ENCODE results near the gene ZNF77.

ZNF77 gene

DNA sequence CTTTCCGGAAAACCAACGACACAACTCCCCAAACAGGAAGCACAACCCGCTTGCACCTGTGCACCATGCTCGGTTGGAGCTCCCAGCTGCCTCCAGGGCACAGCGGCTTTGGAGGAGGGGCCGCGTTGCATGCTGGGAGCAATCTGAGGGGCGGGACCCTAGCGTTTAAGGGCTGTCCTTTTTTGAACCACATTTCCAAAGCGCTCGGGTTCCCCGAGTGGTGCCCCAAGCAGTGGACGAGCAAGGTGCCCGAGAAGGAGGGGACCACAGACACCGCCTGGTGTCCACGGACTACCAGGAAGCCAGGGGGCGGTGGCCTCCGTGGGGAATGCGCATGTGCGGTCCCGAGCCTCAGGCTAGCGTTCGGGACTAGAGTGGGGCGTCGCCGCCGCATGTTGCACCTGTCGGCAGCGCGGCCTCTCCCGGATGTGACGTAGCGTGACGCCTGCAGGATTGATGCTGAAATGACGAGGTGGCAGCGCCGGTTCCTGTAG, 56.0 kb downstream of the ZNF77 start:
- no peak overlapping the region for H3K4me3 ChIP-seq (ENCODE audit: low read depth, low read length, poor library complexity, severe bottlenecking)
- H3K9ac ChIP-seq (ENCODE audit: low read length), result no peak overlapping the region
- H3K9me2 ChIP-seq (ENCODE audit: low read depth, low read length), result no peaks in the 10 kb centered on the region
- H2AFZ ChIP-seq (ENCODE audit: low read length), result no peak overlapping the region
- no peak overlapping the region for H3K27ac ChIP-seq (ENCODE audit: low read depth, low read length, poor library complexity, severe bottlenecking)
- H3F3A ChIP-seq (ENCODE audit: insufficient read depth, low read length), result no peaks in the 10 kb centered on the region
- H3K27me3 ChIP-seq (ENCODE audit: insufficient read depth, low read length), result no peaks in the 10 kb centered on the region; the same call in 1 of the 2 replicates
- H3K9me3 ChIP-seq (ENCODE audit: low read length), result no peaks in the 10 kb centered on the region
- H3K79me2 ChIP-seq (ENCODE audit: insufficient read depth, low read length), result no peaks in the 10 kb centered on the region
- H3K4me2 ChIP-seq (ENCODE audit: low read length), result no peak overlapping the region
- no peaks in the 10 kb centered on the region for H3K36me3 ChIP-seq (ENCODE audit: insufficient read depth, low read length)
- TF ChIP-seq, protein P1, sequence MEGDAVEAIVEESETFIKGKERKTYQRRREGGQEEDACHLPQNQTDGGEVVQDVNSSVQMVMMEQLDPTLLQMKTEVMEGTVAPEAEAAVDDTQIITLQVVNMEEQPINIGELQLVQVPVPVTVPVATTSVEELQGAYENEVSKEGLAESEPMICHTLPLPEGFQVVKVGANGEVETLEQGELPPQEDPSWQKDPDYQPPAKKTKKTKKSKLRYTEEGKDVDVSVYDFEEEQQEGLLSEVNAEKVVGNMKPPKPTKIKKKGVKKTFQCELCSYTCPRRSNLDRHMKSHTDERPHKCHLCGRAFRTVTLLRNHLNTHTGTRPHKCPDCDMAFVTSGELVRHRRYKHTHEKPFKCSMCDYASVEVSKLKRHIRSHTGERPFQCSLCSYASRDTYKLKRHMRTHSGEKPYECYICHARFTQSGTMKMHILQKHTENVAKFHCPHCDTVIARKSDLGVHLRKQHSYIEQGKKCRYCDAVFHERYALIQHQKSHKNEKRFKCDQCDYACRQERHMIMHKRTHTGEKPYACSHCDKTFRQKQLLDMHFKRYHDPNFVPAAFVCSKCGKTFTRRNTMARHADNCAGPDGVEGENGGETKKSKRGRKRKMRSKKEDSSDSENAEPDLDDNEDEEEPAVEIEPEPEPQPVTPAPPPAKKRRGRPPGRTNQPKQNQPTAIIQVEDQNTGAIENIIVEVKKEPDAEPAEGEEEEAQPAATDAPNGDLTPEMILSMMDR (IDR thresholded peaks at IDR 0.05; ENCODE audit: low read length), result no peak
- no peaks in the 10 kb centered on the region for H4K20me1 ChIP-seq (ENCODE audit: insufficient read depth, low read length)
- H3K4me1 ChIP-seq (ENCODE audit: insufficient read depth, low read length, severe bottlenecking), result no peaks in the 10 kb centered on the region

DNA sequence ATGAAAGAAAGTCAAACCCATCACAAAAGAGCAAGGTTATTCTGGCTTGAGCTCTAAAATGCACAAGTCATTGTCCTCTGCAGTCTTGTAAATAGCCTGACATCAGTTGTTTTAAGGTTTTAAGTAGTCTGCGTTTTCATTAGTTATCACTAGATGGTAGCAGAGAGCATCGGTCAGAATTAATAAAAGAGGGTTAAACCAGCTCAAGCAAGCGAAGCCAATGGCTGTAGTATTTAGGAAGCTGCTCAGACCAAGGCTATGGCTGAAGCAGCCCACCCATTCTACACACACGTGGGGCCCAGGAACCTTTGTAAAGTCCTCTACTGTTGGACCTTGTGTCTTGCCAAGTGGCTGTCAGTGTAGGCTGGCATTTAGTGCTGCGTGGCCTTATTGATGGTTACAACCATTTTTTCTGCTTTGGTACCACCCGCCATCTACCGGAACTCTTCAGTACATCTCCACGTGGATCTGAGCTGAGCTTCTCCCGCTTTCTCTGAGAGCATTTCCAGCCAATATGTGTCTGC, 57.3 kb downstream of the ZNF77 start:
- Histone ChIP-seq H3K4me1 (ENCODE audit: insufficient read depth, low read length, severe bottlenecking) (no peaks in the 10 kb centered on the region), H3K27me3 (ENCODE audit: insufficient read depth, low read length) (no peaks in the 10 kb centered on the region; the same call in 1 of the 2 replicates), H3K36me3 (ENCODE audit: insufficient read depth, low read length) (no peaks in the 10 kb centered on the region), H3K4me2 (ENCODE audit: low read length) (no peak overlapping the region), H3K9ac (ENCODE audit: low read length) (no peak overlapping the region), H2AFZ (ENCODE audit: low read length) (no peak overlapping the region), H3K9me3 (ENCODE audit: low read length) (no peaks in the 10 kb centered on the region), H3K27ac (ENCODE audit: low read depth, low read length, poor library complexity, severe bottlenecking) (no peak overlapping the region), H4K20me1 (ENCODE audit: insufficient read depth, low read length) (no peaks in the 10 kb centered on the region), H3K9me2 (ENCODE audit: low read depth, low read length) (no peaks in the 10 kb centered on the region), H3K79me2 (ENCODE audit: insufficient read depth, low read length) (no peaks in the 10 kb centered on the region), H3F3A (ENCODE audit: insufficient read depth, low read length) (no peaks in the 10 kb centered on the region), H3K4me3 (ENCODE audit: low read depth, low read length, poor library complexity, severe bottlenecking) (no peak overlapping the region)
- TF ChIP-seq EZH2 (IDR thresholded peaks at IDR 0.05; ENCODE audit: borderline replicate concordance, low read length), result no peak
- TF ChIP-seq, protein P1 (IDR thresholded peaks at IDR 0.05; ENCODE audit: low read length), result peak; percentile 47

DNA sequence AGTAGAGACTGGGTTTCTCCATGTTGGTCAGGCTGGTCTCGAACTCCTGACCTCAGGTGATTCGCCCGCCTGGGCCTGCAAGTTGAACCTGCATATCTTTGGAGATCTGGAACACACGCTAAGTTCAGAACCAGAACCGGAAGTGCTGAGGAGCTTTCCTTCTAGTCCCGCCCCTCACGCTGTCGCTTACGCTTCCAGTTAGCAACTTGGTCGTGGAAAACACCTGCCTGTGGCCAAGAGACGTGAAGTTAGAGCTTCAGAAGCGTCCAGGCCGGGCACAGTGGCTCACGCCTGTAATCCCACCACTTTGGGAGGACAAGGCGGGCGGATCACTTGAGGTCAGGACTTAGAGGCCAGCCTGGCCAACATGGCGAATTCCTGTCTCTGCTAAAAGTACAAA, 59.0 kb downstream of the ZNF77 start:
- no peaks in the 10 kb centered on the region for H3F3A ChIP-seq (ENCODE audit: insufficient read depth, low read length)
- no peak overlapping the region for H3K4me2 ChIP-seq (ENCODE audit: low read length)
- H3K79me2 ChIP-seq (ENCODE audit: insufficient read depth, low read length), result no peaks in the 10 kb centered on the region
- no peak overlapping the region for H3K27ac ChIP-seq (ENCODE audit: low read depth, low read length, poor library complexity, severe bottlenecking)
- no peaks in the 10 kb centered on the region for H3K9me2 ChIP-seq (ENCODE audit: low read depth, low read length)
- TF ChIP-seq, protein P1 (IDR thresholded peaks at IDR 0.05; ENCODE audit: low read length), result no peak
- TF ChIP-seq EZH2 (IDR thresholded peaks at IDR 0.05; ENCODE audit: borderline replicate concordance, low read length), result no peak
- H3K9me3 ChIP-seq (ENCODE audit: low read length), result no peaks in the 10 kb centered on the region
- no peak overlapping the region for H3K4me3 ChIP-seq (ENCODE audit: low read depth, low read length, poor library complexity, severe bottlenecking)
- H4K20me1 ChIP-seq (ENCODE audit: insufficient read depth, low read length), result no peaks in the 10 kb centered on the region
- no peak overlapping the region for H3K9ac ChIP-seq (ENCODE audit: low read length)
- H2AFZ ChIP-seq (ENCODE audit: low read length), result no peak overlapping the region
- no peaks in the 10 kb centered on the region; the same call in 1 of the 2 replicates for H3K27me3 ChIP-seq (ENCODE audit: insufficient read depth, low read length)
- H3K36me3 ChIP-seq (ENCODE audit: insufficient read depth, low read length), result no peaks in the 10 kb centered on the region
- H3K4me1 ChIP-seq (ENCODE audit: insufficient read depth, low read length, severe bottlenecking), result no peaks in the 10 kb centered on the region

Measured in OCI-LY1 (cell line).